ENCODE measurements around the gene CREBRF. TPM values are rescaled to one million over a fixed set of nuclear protein-coding genes. Genes with fewer than 3 reads are reported as not detected.

Gene CREBRF
- total RNA-seq, 4 donors from 2014 or later = 19.7 to 40.1 (median 35.2) TPM

DNA sequence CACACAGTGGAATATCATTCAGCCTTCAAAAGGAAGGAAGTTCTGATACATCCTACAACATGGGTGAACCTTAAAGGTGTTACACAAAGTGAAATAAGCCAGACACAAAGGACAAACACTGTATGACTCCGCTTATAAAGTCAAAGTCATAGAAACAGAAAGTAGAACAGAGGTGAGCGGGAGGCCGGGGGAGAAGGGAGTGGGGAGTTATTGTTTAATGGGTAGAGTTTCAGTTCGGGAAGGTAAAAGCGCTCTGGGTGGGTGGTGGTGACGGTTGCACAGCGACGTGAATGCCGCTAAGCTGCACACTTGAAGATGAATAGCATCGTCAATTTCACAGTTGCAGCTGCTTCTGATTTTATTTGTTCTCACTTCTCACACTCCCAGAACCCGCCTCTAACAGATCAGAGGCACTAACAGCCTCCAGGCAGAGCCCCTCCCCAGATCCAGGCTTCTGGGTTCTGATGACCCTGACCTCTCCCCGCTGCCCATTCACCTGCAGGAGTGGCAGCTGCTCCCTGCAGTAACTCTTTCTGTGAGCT lies 122.3 kb downstream of the CREBRF start:
- TF ChIP-seq, protein P1, sequence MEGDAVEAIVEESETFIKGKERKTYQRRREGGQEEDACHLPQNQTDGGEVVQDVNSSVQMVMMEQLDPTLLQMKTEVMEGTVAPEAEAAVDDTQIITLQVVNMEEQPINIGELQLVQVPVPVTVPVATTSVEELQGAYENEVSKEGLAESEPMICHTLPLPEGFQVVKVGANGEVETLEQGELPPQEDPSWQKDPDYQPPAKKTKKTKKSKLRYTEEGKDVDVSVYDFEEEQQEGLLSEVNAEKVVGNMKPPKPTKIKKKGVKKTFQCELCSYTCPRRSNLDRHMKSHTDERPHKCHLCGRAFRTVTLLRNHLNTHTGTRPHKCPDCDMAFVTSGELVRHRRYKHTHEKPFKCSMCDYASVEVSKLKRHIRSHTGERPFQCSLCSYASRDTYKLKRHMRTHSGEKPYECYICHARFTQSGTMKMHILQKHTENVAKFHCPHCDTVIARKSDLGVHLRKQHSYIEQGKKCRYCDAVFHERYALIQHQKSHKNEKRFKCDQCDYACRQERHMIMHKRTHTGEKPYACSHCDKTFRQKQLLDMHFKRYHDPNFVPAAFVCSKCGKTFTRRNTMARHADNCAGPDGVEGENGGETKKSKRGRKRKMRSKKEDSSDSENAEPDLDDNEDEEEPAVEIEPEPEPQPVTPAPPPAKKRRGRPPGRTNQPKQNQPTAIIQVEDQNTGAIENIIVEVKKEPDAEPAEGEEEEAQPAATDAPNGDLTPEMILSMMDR (IDR thresholded peaks at IDR 0.05) = no peak
- no peak for TF ChIP-seq POLR2A (IDR thresholded peaks at IDR 0.05)
- Histone ChIP-seq H3K9me3 (no peaks in the 10 kb centered on the region), H3K27ac (no peak overlapping the region), H3K27me3 (no peaks in the 10 kb centered on the region), H3K36me3 (no peaks in the 10 kb centered on the region), H3K4me1 (no peaks in the 10 kb centered on the region), H3K4me3 (no peak overlapping the region)
- DNase-seq = no peak
- intact Hi-C loops (cut with DNase I; ENCODE audit: low total_unique reads) = no loop called here

DNA sequence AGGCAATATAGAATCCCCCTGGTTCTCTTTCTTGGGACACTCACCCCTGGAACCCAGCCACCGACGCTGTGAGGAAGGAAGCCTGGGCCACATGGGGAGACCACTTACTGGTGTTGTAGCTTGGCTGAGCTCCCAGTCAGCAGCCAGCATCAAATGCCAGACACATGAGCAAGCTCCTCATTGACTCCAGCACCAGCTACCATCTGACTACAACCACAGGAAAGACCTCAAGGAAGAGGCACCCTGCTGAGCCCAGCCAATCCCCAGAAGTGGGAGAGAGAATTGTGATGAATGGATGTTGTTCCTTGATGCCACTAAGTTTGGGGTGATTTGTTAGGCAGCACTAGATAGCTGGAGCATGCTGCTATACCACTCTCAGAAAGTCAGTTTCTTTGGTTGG lies 124.2 kb downstream of the CREBRF start:
- intact Hi-C loops (cut with DNase I; ENCODE audit: low total_unique reads) = no loop called here
- Histone ChIP-seq H3K27ac (no peak overlapping the region), H3K4me1 (no peaks in the 10 kb centered on the region), H3K27me3 (no peaks in the 10 kb centered on the region), H3K9me3 (no peaks in the 10 kb centered on the region), H3K4me3 (no peak overlapping the region), H3K36me3 (no peaks in the 10 kb centered on the region)
- TF ChIP-seq, protein P1 (IDR thresholded peaks at IDR 0.05) = no peak
- TF ChIP-seq POLR2A (IDR thresholded peaks at IDR 0.05) = no peak
- no peak for DNase-seq

DNA sequence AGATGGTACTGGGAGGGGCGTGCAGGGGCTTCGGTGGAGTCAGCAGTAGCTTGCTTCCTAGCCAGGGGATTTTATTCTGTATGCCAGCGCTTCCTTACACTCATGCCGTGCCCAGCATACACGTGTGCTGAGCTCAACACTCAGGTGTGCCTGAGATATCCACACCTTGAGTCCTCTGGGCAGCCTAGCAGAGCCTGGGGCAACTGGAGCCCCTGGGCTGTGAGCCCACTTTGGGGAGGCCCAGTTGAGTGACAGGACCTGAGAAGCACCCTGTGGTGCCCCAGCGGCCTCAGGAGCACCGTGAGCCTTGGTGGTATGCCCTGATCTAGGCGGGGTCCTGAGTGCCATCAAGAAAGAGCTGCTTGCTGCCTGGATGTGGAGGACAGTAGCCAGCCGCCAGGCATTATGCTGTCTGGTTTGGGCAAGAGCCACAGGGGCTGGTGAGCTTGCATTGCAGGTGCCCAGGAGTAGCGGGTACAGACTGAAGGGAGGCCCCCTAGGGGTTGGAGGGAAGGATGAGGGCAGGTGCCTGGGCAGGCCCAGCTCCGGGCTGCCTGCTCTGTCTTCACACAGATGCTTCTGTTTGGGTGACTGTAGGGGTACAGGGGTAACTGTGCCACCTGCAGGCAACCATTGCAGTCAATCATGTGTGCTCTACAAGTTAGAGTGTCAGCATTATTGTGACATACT lies 131.0 kb downstream of the CREBRF start:
- DNase-seq = no peak
- H3K4me3 ChIP-seq = no peak overlapping the region
- TF ChIP-seq, protein P1 (IDR thresholded peaks at IDR 0.05) = no peak
- TF ChIP-seq POLR2A (IDR thresholded peaks at IDR 0.05) = no peak
- H3K27ac ChIP-seq = no peak overlapping the region
- no peaks in the 10 kb centered on the region for H3K36me3 ChIP-seq
- H3K4me1 ChIP-seq = no peaks in the 10 kb centered on the region
- intact Hi-C loops (cut with DNase I; ENCODE audit: low total_unique reads) = no loop called here
- H3K27me3 ChIP-seq = no peaks in the 10 kb centered on the region
- H3K9me3 ChIP-seq = no peaks in the 10 kb centered on the region

DNA sequence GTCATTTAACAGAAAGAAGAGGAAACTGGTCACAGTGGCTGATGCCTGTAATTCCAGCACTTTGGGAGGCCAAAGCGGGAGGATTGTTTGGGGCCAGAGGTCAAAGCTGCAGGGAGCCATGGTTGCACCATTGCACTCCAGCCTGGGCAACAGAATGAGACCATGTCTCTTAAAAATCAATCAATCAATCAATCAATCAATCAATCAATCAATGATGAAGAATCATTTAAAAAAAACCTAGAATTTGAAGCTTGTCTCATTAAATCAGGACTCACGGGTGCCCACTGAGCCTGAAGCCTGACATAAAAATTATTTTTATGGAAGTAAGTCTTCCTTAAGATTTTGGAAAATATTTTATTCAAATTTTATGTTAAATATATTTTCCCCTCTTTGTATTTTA lies 132.1 kb downstream of the CREBRF start:
- intact Hi-C loops (cut with DNase I; ENCODE audit: low total_unique reads) = no loop called here
- DNase-seq = no peak
- no peaks in the 10 kb centered on the region for H3K9me3 ChIP-seq

More for the DNA sequence above, 132.1 kb downstream of the CREBRF start:
- no peaks in the 10 kb centered on the region for H3K36me3 ChIP-seq
- no peak for TF ChIP-seq POLR2A (IDR thresholded peaks at IDR 0.05)
- TF ChIP-seq, protein P1 (IDR thresholded peaks at IDR 0.05) = no peak
- H3K4me1 ChIP-seq = no peaks in the 10 kb centered on the region
- no peaks in the 10 kb centered on the region for H3K27me3 ChIP-seq
- H3K27ac ChIP-seq = no peak overlapping the region
- H3K4me3 ChIP-seq = no peak overlapping the region

Small RNAs within 50 kb of the gene (small RNA-seq; reads per million reads assigned to genes)
- gene RF00019 (not detected), gene SNORA74B (28.7 reads per million, percentile 92 among the genes with 10 or more reads in this experiment)

Other genes starting within 250 kb of the CREBRF start
- 100 to 1,000 TPM in 1 of 4 donors, 10 to 100 TPM in 3; 34.8 to 130 (median 67.7) TPM for gene ERGIC1, start 222.1 kb upstream of the CREBRF start, total RNA-seq
- 10 to 100 TPM in 3 of 4 donors, 1 to 10 TPM in 1; 8.7 to 35.3 (median 21.1) TPM for gene RPL26L1, start 96.9 kb upstream of the CREBRF start, total RNA-seq
- gene ATP6V0E1, start 72.6 kb upstream of the CREBRF start, total RNA-seq = 100 to 1,000 TPM in 3 of 4 donors, 10 to 100 TPM in 1; 75.6 to 159 (median 137) TPM
- 10 to 100 TPM in 2 of 4 donors, 1 to 10 TPM in 1, not detected in 1; 9.8 to 23.9 (median 12.0) TPM for gene BNIP1, start 88.2 kb downstream of the CREBRF start, total RNA-seq
- gene NKX2-5, start 178.9 kb downstream of the CREBRF start, total RNA-seq = not detected